Mesenchymal stem cell (in vitro differentiated cells and primary cell): ENCODE data around the gene ILDR1.
A peak's percentile ranks its signal among the peaks of the same experiment; 100 is the strongest.

ENCODE experiments used
- DNase-seq: peaks from one replicate; pipeline ENCODE4 v3.0.0-alpha.2; 2013
- H2AFZ ChIP-seq: one replicate; pipeline ENCODE4 v1.6.1; 2013; ENCODE audit warnings: low read depth, mild to moderate bottlenecking, control low read depth, inconsistent platforms, low read length, moderate library complexity
- H2AK5ac ChIP-seq: 2 replicates; pipeline ENCODE4 v1.6.1; 2013; ENCODE audit warnings: low read length, moderate library complexity, mild to moderate bottlenecking, inconsistent platforms; ENCODE audit not compliant: severe bottlenecking
- H2BK120ac ChIP-seq: one replicate; pipeline ENCODE4 v1.6.1; 2013; ENCODE audit warnings: low read depth, mild to moderate bottlenecking, inconsistent platforms, low read length, moderate library complexity
- H2BK12ac ChIP-seq, 2 experiments: one replicate each; pipeline ENCODE4 v1.6.1; 2013; ENCODE audit warnings: inconsistent platforms in 2 of 2, low read length in 2 of 2, mild to moderate bottlenecking in 2 of 2, moderate library complexity in 2 of 2, control low read depth in 1 of 2
- H2BK15ac ChIP-seq: one replicate; pipeline ENCODE4 v1.6.1; 2013; ENCODE audit warnings: mild to moderate bottlenecking, low read depth, inconsistent platforms; ENCODE audit not compliant: poor library complexity, severe bottlenecking
- H2BK5ac ChIP-seq: 2 replicates; pipeline ENCODE4 v1.6.1; 2013; ENCODE audit warnings: low read depth, mild to moderate bottlenecking, low read length, control low read depth, inconsistent platforms; ENCODE audit not compliant: poor library complexity, severe bottlenecking
- H3K14ac ChIP-seq, 2 experiments: one replicate each; pipeline ENCODE4 v1.6.1; 2013; ENCODE audit warnings: inconsistent platforms in 2 of 2, low read length in 2 of 2, control low read depth in 1 of 2, mild to moderate bottlenecking in 1 of 2, moderate library complexity in 1 of 2
- H3K18ac ChIP-seq, 2 experiments: one replicate each; pipeline ENCODE4 v1.6.1; 2013; ENCODE audit warnings: inconsistent platforms in 2 of 2, low read length in 2 of 2, control low read depth in 1 of 2, low read depth in 1 of 2, mild to moderate bottlenecking in 1 of 2
- H3K23ac ChIP-seq, 2 experiments: one replicate each; pipeline ENCODE4 v1.6.1; 2013; ENCODE audit warnings: inconsistent platforms in 2 of 2, low read length in 2 of 2, mild to moderate bottlenecking in 2 of 2, moderate library complexity in 2 of 2, control low read depth in 1 of 2
- H3K27ac ChIP-seq: 2 replicates; pipeline ENCODE4 v1.5.1; 2013; ENCODE audit warnings: mild to moderate bottlenecking, moderate library complexity, low read length, control low read depth, inconsistent platforms; ENCODE audit not compliant: poor library complexity, severe bottlenecking
- H3K27me3 ChIP-seq, 2 experiments: 2 replicates each; pipeline versions ENCODE4 v1.6.1 to v1.7.0; 2013; ENCODE audit warnings: low read length in 2 of 2, mild to moderate bottlenecking in 2 of 2, moderate library complexity in 2 of 2, control low read depth in 1 of 2, inconsistent platforms in 1 of 2; ENCODE audit not compliant: control insufficient read depth in 1 of 2, insufficient read depth in 1 of 2
- H3K36me3 ChIP-seq, 2 experiments: 2 replicates each; pipeline versions ENCODE4 v1.6.1 to v1.7.0; 2013; ENCODE audit warnings: low read length in 2 of 2, control low read depth in 1 of 2, inconsistent platforms in 1 of 2, low read depth in 1 of 2, mild to moderate bottlenecking in 1 of 2; ENCODE audit not compliant: insufficient read depth in 2 of 2, control insufficient read depth in 1 of 2
- H3K4ac ChIP-seq, 2 experiments: one replicate each; pipeline ENCODE4 v1.6.1; 2013; ENCODE audit warnings: inconsistent platforms in 2 of 2, low read length in 2 of 2, mild to moderate bottlenecking in 2 of 2, moderate library complexity in 2 of 2, control low read depth in 1 of 2, low read depth in 1 of 2
- H3K4me1 ChIP-seq: 2 replicates; pipeline ENCODE4 v1.6.1; 2013; ENCODE audit warnings: low read depth, low read length, control low read depth; ENCODE audit not compliant: control insufficient read depth, insufficient read depth
- H3K4me2 ChIP-seq: 2 replicates; pipeline ENCODE4 v1.6.1; 2013; ENCODE audit warnings: low read length, mild to moderate bottlenecking, inconsistent platforms; ENCODE audit not compliant: poor library complexity, severe bottlenecking
- H3K4me3 ChIP-seq, 2 experiments: 2 replicates each; pipeline versions ENCODE4 v1.5.1 to v1.7.0; 2013; ENCODE audit warnings: low read length in 2 of 2, mild to moderate bottlenecking in 2 of 2, control low read depth in 1 of 2, low read depth in 1 of 2; ENCODE audit not compliant: insufficient read depth in 1 of 2
- H3K79me1 ChIP-seq: replicated peaks from 2 replicates; pipeline ENCODE4 v1.6.1; 2013; ENCODE audit warnings: mild to moderate bottlenecking, control low read depth, low read length, inconsistent platforms; ENCODE audit not compliant: poor library complexity, severe bottlenecking
- H3K9ac ChIP-seq: 2 replicates; pipeline ENCODE4 v1.7.0; 2013; ENCODE audit warnings: mild to moderate bottlenecking, low read length, moderate library complexity
- H3K9me3 ChIP-seq: 2 replicates; pipeline ENCODE4 v1.7.0; 2013; ENCODE audit warnings: mild to moderate bottlenecking, low read length; ENCODE audit not compliant: control insufficient read depth
- H4K8ac ChIP-seq: one replicate; pipeline ENCODE4 v1.6.1; 2013; ENCODE audit warnings: inconsistent platforms, mild to moderate bottlenecking, low read length, moderate library complexity
- H4K91ac ChIP-seq: one replicate; pipeline ENCODE4 v1.6.1; 2013; ENCODE audit warnings: mild to moderate bottlenecking, low read length, inconsistent platforms
- WGBS: methylation state at CpG from one replicate; pipeline ENCODE4 v1.1.7; 2013; ENCODE audit warnings: mixed read lengths; 5-methylcytosine and 5-hydroxymethylcytosine counted together

Gene ILDR1

DNA sequence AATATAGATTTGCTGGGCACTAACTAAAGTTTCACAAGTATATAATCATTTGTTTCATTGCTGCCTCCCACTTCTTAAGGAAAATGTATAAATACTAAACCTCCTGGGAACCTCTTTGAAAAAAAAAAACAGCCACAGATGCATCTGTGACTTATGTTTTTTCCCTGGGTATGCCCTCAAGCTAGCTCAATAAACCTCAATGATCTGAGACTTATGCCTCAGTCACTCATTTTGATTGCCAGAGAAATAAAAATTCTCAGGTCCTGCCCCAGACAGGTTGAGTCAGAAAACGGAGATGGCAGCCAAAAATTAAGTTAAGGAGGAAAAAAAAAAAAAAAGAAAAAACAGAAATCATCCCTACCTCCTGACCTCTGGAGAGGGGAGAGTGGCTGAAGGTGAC is 22.1 kb downstream of the ILDR1 start:
- H3K27me3 ChIP-seq: peaks cover 0 to 2% of the 10 kb centered on the region in 2 experiments
- H3K4ac ChIP-seq: no peak overlapping the region
- no peak overlapping the region for H2BK15ac ChIP-seq
- H3K14ac ChIP-seq: no peak overlapping the region
- no peak overlapping the region for H3K27ac ChIP-seq
- H4K91ac ChIP-seq: no peak overlapping the region
- H2AK5ac ChIP-seq: no peak overlapping the region
- WGBS: 60% methylated on average over 1 of the region's 1 CpG
- no peaks in the 10 kb centered on the region for H3K79me1 ChIP-seq
- H3K9me3 ChIP-seq: no peaks in the 10 kb centered on the region
- H3K4me1 ChIP-seq: peaks cover 12% of the 10 kb centered on the region
- no peak overlapping the region for H3K4me3 ChIP-seq
- no peak overlapping the region for H3K4me2 ChIP-seq
- no peaks in the 10 kb centered on the region for H3K36me3 ChIP-seq
- no peak overlapping the region for H2AFZ ChIP-seq
- H3K18ac ChIP-seq: no peak overlapping the region
- H2BK5ac ChIP-seq: no peak overlapping the region
- no peak overlapping the region for H3K23ac ChIP-seq
- DNase-seq: no peak
- no peak overlapping the region for H4K8ac ChIP-seq
- H2BK120ac ChIP-seq: no peak overlapping the region
- H3K9ac ChIP-seq: no peak overlapping the region
- H2BK12ac ChIP-seq: no peak overlapping the region

DNA sequence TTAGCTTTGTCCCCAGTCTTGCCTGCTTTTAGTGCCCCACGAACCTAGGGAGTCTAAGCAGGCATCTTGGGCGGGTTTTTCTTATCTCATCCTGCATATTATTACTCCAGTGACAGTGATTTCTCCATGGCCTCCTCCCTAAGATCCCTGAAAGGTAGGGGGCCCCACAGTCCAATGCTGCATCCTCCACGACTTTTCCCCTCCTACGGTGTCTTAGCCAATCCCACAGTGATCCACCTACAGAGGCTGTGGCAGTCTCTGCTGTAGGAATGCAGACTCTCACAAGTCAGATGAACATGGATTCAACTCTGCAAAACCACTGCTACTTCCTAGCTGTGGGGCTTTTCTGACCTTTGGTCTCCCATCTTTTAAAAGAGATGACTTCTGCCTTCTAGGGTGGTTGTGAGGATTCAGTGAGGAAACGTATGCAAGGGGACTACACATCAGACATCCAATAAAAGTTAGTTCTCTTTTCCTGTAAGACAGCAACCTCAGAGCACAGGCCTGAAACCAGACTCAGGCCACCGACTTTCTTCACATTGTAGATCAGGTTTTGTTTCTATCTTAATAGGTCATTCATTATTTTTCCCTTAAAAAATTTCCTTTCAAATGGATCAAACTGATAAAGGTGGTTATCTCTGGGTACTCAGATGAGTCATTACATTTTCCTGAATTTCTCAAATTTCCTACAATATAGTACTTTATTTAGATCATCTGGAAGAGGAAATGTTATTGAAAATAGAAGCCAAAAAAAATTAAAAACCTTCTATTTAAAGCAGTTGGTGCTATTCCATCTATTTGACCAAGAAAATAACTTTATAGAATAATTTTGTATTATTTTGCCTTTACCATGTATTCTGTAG is 23.2 kb downstream of the ILDR1 start:
- Histone ChIP-seq H3K4me1 (peaks cover 12% of the 10 kb centered on the region), H3K36me3 (no peaks in the 10 kb centered on the region), H3K23ac (no peak overlapping the region), H3K27ac (no peak overlapping the region), H2BK12ac (no peak overlapping the region), H4K91ac (no peak overlapping the region), H2BK5ac (no peak overlapping the region), H3K18ac (no peak overlapping the region), H3K4me2 (no peak overlapping the region), H2AFZ (no peak overlapping the region), H2BK120ac (no peak overlapping the region), H3K4me3 (no peak overlapping the region), H3K27me3 (peaks cover 0 to 2% of the 10 kb centered on the region in 2 experiments), H3K9ac (no peak overlapping the region), H3K14ac (no peak overlapping the region), H4K8ac (no peak overlapping the region), H2AK5ac (no peak overlapping the region), H3K9me3 (no peaks in the 10 kb centered on the region), H3K79me1 (no peaks in the 10 kb centered on the region), H2BK15ac (no peak overlapping the region), H3K4ac (no peak overlapping the region)
- 83% methylated on average over 5 of the region's 6 CpGs for WGBS
- no peak for DNase-seq

- Histone ChIP-seq H2BK5ac (no peak overlapping the region), H2BK120ac (no peak overlapping the region), H3K36me3 (no peaks in the 10 kb centered on the region), H4K91ac (no peak overlapping the region), H2BK15ac (no peak overlapping the region), H3K4me1 (peaks cover 12% of the 10 kb centered on the region), H2AK5ac (no peak overlapping the region), H3K9ac (no peak overlapping the region), H3K4me2 (no peak overlapping the region), H3K14ac (no peak overlapping the region), H4K8ac (no peak overlapping the region), H3K27me3 (peaks cover 0 to 2% of the 10 kb centered on the region in 2 experiments), H3K9me3 (no peaks in the 10 kb centered on the region), H2BK12ac (no peak overlapping the region), H2AFZ (no peak overlapping the region), H3K4ac (no peak overlapping the region), H3K23ac (no peak overlapping the region), H3K4me3 (no peak overlapping the region), H3K18ac (no peak overlapping the region), H3K27ac (no peak overlapping the region), H3K79me1 (no peaks in the 10 kb centered on the region)
- 58% methylated on average over 3 of the region's 4 CpGs for WGBS
- DNase-seq: peak; percentile 54
Measured at GRCh38 chr3:121998030-121998580, 23.9 kb downstream of the ILDR1 start.

- H3K4me3 ChIP-seq: no peak overlapping the region
- no peak overlapping the region for H4K91ac ChIP-seq
- H2BK12ac ChIP-seq: peak overlapping the region in 1 of 2 experiments; percentile 10
- H2AFZ ChIP-seq: peak overlapping the region; percentile 1
- peak overlapping the region; percentile 39 for H2AK5ac ChIP-seq
- no peak overlapping the region for H3K18ac ChIP-seq
- no peak overlapping the region for H3K9ac ChIP-seq
- H3K27me3 ChIP-seq: peaks cover 0 to 2% of the 10 kb centered on the region in 2 experiments
- H3K14ac ChIP-seq: no peak overlapping the region
- H3K4ac ChIP-seq: no peak overlapping the region
- peak overlapping the region; percentile 66 for H4K8ac ChIP-seq
- no peak overlapping the region for H2BK15ac ChIP-seq
- H3K4me1 ChIP-seq: peaks cover 11% of the 10 kb centered on the region
- 100% methylated on average over 2 of the region's 2 CpGs for WGBS
- no peak overlapping the region for H2BK5ac ChIP-seq
- no peaks in the 10 kb centered on the region for H3K9me3 ChIP-seq
- H3K23ac ChIP-seq: no peak overlapping the region
- no peak overlapping the region for H2BK120ac ChIP-seq
- H3K79me1 ChIP-seq: no peaks in the 10 kb centered on the region
- no peak overlapping the region for H3K4me2 ChIP-seq
- H3K27ac ChIP-seq: no peak overlapping the region
- H3K36me3 ChIP-seq: no peaks in the 10 kb centered on the region
- DNase-seq: no peak
Measured at GRCh38 chr3:121997372-121997771, 24.7 kb downstream of the ILDR1 start.
